ENCODE results near the gene PPP1R14D.

PPP1R14D gene

GRCh38 chr15:40852529-40852928, 24.0 kb upstream of the PPP1R14D start:
- no peak for DNase-seq (ENCODE audit: low spot score)

- DNase-seq (ENCODE audit: low spot score): no peak
Observed at GRCh38 chr15:40850576-40851112, 22.1 kb upstream of the PPP1R14D start.

- DNase-seq (ENCODE audit: low spot score): peak; percentile 61
Observed at GRCh38 chr15:40847223-40847961, 18.9 kb upstream of the PPP1R14D start.

- DNase-seq (ENCODE audit: low spot score): no peak
Observed at GRCh38 chr15:40846841-40847222, 18.3 kb upstream of the PPP1R14D start.

- DNase-seq (ENCODE audit: low spot score): no peak
Observed at GRCh38 chr15:40845511-40846284, 17.2 kb upstream of the PPP1R14D start.

- no peak for DNase-seq (ENCODE audit: low spot score)
Observed at GRCh38 chr15:40845036-40845435, 16.5 kb upstream of the PPP1R14D start.

GRCh38 chr15:40844696-40845030, 16.2 kb upstream of the PPP1R14D start:
- DNase-seq (ENCODE audit: low spot score): no peak

GRCh38 chr15:40843885-40844695, 15.6 kb upstream of the PPP1R14D start, which contains the start of gene SPINT1:
TSS of gene SPINT1 (plus strand) at chr15:40844048. CDS start at chr15:40844555, 507 bp downstream.
- DNase-seq (ENCODE audit: low spot score): no peak

GRCh38 chr15:40843261-40843884, 14.9 kb upstream of the PPP1R14D start:
- no peak for DNase-seq (ENCODE audit: low spot score)

GRCh38 chr15:40841741-40842140, 13.2 kb upstream of the PPP1R14D start:
- DNase-seq (ENCODE audit: low spot score): no peak

GRCh38 chr15:40838756-40839155, 10.2 kb upstream of the PPP1R14D start:
- no peak for DNase-seq (ENCODE audit: low spot score)

- no peak for DNase-seq (ENCODE audit: low spot score)
Observed at GRCh38 chr15:40836020-40836419, 7.5 kb upstream of the PPP1R14D start.

- DNase-seq (ENCODE audit: low spot score): no peak
Observed at GRCh38 chr15:40832903-40833302, 4.4 kb upstream of the PPP1R14D start.

- no peak for DNase-seq (ENCODE audit: low spot score)
Observed at GRCh38 chr15:40831861-40832260, 3.4 kb upstream of the PPP1R14D start.

GRCh38 chr15:40830884-40831283, 2.4 kb upstream of the PPP1R14D start:
- no peak for DNase-seq (ENCODE audit: low spot score)

- no peak for DNase-seq (ENCODE audit: low spot score)
Observed at GRCh38 chr15:40829115-40829514, 607 bp upstream of the PPP1R14D start.

GRCh38 chr15:40826423-40827075, 2.0 kb downstream of the PPP1R14D start:
- DNase-seq (ENCODE audit: low spot score): no peak

- DNase-seq (ENCODE audit: low spot score): no peak
Observed at GRCh38 chr15:40825661-40826422, 2.7 kb downstream of the PPP1R14D start.

- no peak for DNase-seq (ENCODE audit: low spot score)
Observed at GRCh38 chr15:40823572-40824343, 4.8 kb downstream of the PPP1R14D start.

- no peak for DNase-seq (ENCODE audit: low spot score)
Observed at GRCh38 chr15:40821195-40821594, 7.3 kb downstream of the PPP1R14D start.
